HT1080 (cell line): ENCODE measurements around the gene BIRC7. TPM values are rescaled to one million over a fixed set of nuclear protein-coding genes. Genes with fewer than 3 reads are reported as not detected.
"Not testable (repeated sequence)": the region's sequence is repeated elsewhere in the genome, so short reads cannot be mapped to it uniquely, and the experiment has no call there.

Source experiments
- DNase-seq: peaks from one replicate; pipeline ENCODE4 v3.0.0-alpha.2; 2015; ENCODE audit warnings: low read depth
- total RNA-seq: library from RNA; depleted of rRNA; stranded (reverse); fragments of >200 nt; shearing (Covaris generic); gene quantifications from 2 replicates; pipeline ENCODE4 v1.2.3, GENCODE V29; 2014

Gene BIRC7
- total RNA-seq, 1 experiment from 2014 or later, result not detected

- no peak for DNase-seq
Observed at GRCh38 chr20:63246490-63247288, 11.0 kb downstream of the BIRC7 start.

GRCh38 chr20:63247671-63248228 lies 12.0 kb downstream of the BIRC7 start:
- DNase-seq, result no peak

- no peak for DNase-seq
Observed at GRCh38 chr20:63248835-63249591, 13.3 kb downstream of the BIRC7 start.

GRCh38 chr20:63249891-63250290 lies 14.2 kb downstream of the BIRC7 start:
- no peak for DNase-seq

- DNase-seq, result not testable (repeated sequence)
Observed at GRCh38 chr20:63251350-63251749, 15.6 kb downstream of the BIRC7 start.

- DNase-seq, result no peak
Observed at GRCh38 chr20:63252284-63252711, 16.6 kb downstream of the BIRC7 start.

GRCh38 chr20:63253065-63253437 lies 17.3 kb downstream of the BIRC7 start:
- DNase-seq, result no peak

GRCh38 chr20:63253438-63254231 lies 17.9 kb downstream of the BIRC7 start:
- no peak for DNase-seq

GRCh38 chr20:63254232-63254605 lies 18.5 kb downstream of the BIRC7 start, which contains the start of gene NKAIN4:
NKAIN4 (minus strand) TSS chr20:63254463; CDS start chr20:63254450, 13 bp downstream.
- no peak for DNase-seq

- DNase-seq, result no peak
Observed at GRCh38 chr20:63254606-63255384, 19.1 kb downstream of the BIRC7 start.

- no peak for DNase-seq
Observed at GRCh38 chr20:63255931-63256704, 20.4 kb downstream of the BIRC7 start.

- DNase-seq, result no peak
Observed at GRCh38 chr20:63256954-63257353, 21.2 kb downstream of the BIRC7 start.

GRCh38 chr20:63257629-63258028 lies 21.9 kb downstream of the BIRC7 start:
- no peak for DNase-seq

- DNase-seq, result no peak
Observed at GRCh38 chr20:63258781-63259180, 23.1 kb downstream of the BIRC7 start.

GRCh38 chr20:63259734-63260460 lies 24.2 kb downstream of the BIRC7 start:
- DNase-seq, result no peak

GRCh38 chr20:63260521-63260920 lies 24.8 kb downstream of the BIRC7 start:
- DNase-seq, result no peak

- DNase-seq, result no peak
Observed at GRCh38 chr20:63261060-63261794, 25.5 kb downstream of the BIRC7 start.

GRCh38 chr20:63261795-63262528 lies 26.3 kb downstream of the BIRC7 start:
- DNase-seq, result no peak
